Measurements from ENCODE around the gene NBPF12.
"Not testable (repeated sequence)": the region's sequence is repeated elsewhere in the genome, so short reads cannot be mapped to it uniquely, and the experiment has no call there.

Gene NBPF12

DNA sequence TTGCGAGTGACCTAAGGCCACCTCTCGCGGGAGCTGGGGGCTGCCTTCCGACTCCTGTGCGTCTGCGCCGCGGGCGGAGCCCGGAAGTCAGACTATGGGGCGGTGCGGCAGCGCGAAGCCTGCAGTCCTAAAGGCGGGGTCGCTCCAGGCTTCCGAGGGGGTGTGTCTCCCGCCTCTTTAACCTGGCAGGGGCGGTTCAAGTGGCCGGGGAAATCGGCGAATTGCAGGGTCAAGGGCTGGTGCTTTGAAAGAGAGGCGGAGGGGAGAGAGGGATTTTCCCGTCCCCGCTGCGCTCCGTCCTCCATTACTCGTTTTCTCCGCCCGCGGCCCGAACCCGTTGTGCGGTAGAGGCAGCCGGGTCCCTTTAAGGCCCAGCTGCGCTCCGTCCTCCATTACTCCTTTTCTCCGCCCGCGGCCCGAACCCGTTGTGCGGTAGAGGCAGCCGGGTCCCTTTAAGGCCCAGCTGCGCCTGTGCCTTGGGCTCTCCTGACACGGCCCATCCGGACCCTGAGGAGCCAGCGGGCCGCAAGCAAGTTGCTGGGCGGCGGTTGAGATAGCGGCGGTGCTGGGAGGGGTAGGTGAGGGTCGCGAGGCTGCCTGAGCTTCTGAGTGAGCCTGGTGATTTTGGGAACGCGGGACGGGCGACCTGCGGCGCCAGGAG, at the start of gene NBPF12:
TSS of gene NBPF12 (plus strand) at position 83 of the 661 bp plus-strand sequence. CDS start 21,820 bp downstream, outside the sequence.
- H3K4me3 ChIP-seq (ENCODE audit: low read depth, low read length): peak within 1 kb of the TSS; percentile 73

DNA sequence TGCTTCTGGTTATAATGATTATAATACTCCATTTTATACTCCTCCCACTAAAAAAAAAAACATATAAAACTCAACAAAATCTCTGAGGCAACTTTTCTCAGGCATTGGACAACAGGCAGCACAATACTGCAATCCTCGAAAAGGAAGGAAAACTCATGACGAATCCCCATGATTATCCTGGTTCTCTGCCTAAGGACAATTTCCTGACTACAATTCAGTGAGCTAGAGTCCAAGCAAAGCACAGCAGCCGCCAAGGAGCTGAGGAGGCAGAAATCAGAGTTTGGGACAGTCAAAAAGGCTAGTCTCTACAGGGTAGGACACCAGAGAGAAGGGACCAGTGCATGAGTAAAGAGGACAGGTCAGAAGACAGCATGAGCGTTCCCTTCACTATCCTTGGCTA, 46.8 kb upstream of the NBPF12 start:
- not testable (repeated sequence) for H3K4me3 ChIP-seq (ENCODE audit: low read depth, low read length)

- not testable (repeated sequence) for H3K4me3 ChIP-seq (ENCODE audit: low read depth, low read length)
These were observed 45.8 kb upstream of the NBPF12 start for GRCh38 chr1:146892331-146892730.

DNA sequence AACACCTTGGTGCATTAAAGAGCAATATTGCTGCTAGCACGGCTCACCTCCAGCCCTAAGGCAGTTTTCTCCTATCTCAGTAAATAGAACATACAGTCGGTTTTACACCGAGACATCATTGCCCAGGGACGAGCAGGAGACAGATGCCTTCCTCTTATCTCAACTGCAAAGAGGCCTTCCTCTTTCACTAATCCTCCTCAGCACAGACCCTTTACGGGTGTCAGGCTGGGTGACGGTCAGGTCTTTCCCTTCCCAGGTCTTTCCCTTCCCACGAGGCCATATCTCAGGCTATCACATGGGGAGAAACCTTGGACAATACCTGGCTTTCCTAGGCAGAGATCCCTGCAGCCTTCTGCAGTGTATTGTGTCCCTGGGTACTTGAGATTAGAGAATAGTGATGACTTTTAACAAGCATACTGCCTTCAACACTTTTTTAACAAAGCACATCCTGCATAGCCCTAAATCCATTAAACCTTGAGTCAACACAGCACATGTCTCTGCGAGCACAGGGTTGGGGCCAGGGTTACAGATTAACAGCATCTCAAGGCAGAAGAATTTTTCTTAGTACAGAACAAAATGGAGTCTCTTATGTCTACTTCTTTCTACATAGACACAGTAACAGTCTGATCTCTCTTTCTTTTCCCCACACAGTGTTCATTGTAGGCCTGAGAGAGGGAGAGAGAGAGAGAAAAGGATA, 30.4 kb upstream of the NBPF12 start:
- H3K4me3 ChIP-seq (ENCODE audit: low read depth, low read length): not testable (repeated sequence)

GRCh38 chr1:146912975-146913374, 25.1 kb upstream of the NBPF12 start:
- not testable (repeated sequence) for H3K4me3 ChIP-seq (ENCODE audit: low read depth, low read length)

- not testable (repeated sequence) for H3K4me3 ChIP-seq (ENCODE audit: low read depth, low read length)
These were observed 17.3 kb upstream of the NBPF12 start for GRCh38 chr1:146920811-146921210.

GRCh38 chr1:146922614-146923013, 15.5 kb upstream of the NBPF12 start:
- not testable (repeated sequence) for H3K4me3 ChIP-seq (ENCODE audit: low read depth, low read length)

GRCh38 chr1:146924106-146924505, 14.0 kb upstream of the NBPF12 start:
- H3K4me3 ChIP-seq (ENCODE audit: low read depth, low read length): not testable (repeated sequence)

- not testable (repeated sequence) for H3K4me3 ChIP-seq (ENCODE audit: low read depth, low read length)
These were observed 11.7 kb upstream of the NBPF12 start for GRCh38 chr1:146926413-146926812.

- not testable (repeated sequence) for H3K4me3 ChIP-seq (ENCODE audit: low read depth, low read length)
These were observed 7.9 kb upstream of the NBPF12 start for GRCh38 chr1:146930225-146930624.

GRCh38 chr1:146934390-146935223, 3.5 kb upstream of the NBPF12 start:
- H3K4me3 ChIP-seq (ENCODE audit: low read depth, low read length): not testable (repeated sequence)

- H3K4me3 ChIP-seq (ENCODE audit: low read depth, low read length): not testable (repeated sequence)
These were observed 662 bp upstream of the NBPF12 start for GRCh38 chr1:146937462-146937861.

GRCh38 chr1:146938927-146939786, 1.0 kb downstream of the NBPF12 start:
- H3K4me3 ChIP-seq (ENCODE audit: low read depth, low read length): peak overlapping the region; percentile 73

- not testable (repeated sequence) for H3K4me3 ChIP-seq (ENCODE audit: low read depth, low read length)
These were observed 2.2 kb downstream of the NBPF12 start for GRCh38 chr1:146940293-146940692.

DNA sequence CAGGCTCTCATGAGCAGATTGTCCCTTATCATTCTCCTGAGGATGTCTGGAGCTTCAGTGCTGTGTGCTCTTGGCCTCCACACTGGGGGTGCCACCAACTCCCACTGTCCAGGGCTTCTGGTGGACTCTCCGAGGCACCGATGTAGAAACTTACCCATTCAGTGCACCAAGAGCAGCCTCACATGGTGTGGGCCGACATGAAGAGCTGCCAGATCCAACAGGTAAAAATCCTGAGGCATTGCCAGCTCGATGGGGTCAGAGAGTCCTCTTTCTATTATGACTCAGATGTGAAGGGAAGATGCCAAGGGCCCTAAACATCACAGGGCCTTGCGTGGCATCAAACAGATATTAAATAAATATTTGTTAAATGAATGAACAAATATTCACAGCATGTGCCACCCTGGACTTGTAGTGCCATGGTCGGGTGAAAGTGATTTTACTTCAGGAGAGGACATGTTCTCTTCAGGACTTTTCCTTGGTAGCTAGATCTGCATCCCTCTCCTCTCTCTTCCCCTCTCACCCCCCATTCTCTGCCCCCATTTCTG, 5.3 kb downstream of the NBPF12 start:
- not testable (repeated sequence) for H3K4me3 ChIP-seq (ENCODE audit: low read depth, low read length)

DNA sequence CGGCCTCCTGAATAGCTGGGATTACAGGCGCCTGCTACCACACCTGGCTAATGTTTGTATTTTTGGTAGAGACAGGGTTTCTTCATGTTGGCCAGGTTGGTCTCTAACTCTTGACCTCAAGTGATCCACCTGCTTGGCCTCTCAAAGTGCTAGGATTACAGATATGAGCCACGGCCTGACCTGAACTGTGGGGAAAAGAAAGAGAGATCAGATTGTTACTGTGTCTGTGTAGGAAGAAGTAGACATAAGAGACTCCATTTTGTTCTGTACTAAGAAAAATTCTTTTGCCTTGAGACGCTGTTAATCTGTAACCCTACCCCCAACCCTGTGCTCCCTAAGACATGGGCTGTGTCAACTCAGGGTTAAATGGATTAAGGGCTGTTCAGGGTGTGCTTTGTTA, 10.0 kb downstream of the NBPF12 start:
- not testable (repeated sequence) for H3K4me3 ChIP-seq (ENCODE audit: low read depth, low read length)

DNA sequence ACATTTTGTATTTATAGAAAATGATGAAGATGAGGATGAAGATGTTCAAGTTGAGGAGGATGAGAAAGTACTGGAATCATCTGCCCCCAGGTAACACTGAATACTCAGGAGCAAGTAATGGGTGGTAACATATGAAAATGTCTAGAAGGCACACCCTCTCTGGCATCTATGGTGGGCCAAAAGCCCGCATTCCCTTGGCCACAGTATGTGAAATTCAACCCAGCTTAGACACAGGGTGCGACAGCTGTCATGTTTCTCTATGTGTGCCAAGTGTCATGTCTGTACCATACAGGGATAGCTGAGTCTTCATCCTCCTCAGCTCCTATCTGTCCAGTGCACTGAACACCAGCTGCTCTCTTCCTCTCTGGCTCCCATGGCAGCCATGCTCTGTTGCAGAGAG, 26.2 kb downstream of the NBPF12 start:
- H3K4me3 ChIP-seq (ENCODE audit: low read depth, low read length): not testable (repeated sequence)
